ENCODE data around the gene PHC2. TPM values are rescaled to one million over a fixed set of nuclear protein-coding genes. Genes with fewer than 3 reads are reported as not detected.

The PHC2 gene
- 61.2 and 61.7 TPM in 2 replicates for total RNA-seq (2014; rRNA removed; shearing (Covaris generic))
- polyA plus RNA-seq (2015; cell fraction: cytosol; rRNA removed), result 96.0 and 130 TPM in 2 replicates
- 49.0 and 70.1 TPM in 2 replicates for polyA plus RNA-seq (2015; cell fraction: nucleus; rRNA removed)

GRCh38 chr1:33430692-33431593, at the start of gene PHC2:
PHC2 (minus strand) TSS chr1:33431095; CDS start chr1:33375539, 55,556 bp downstream.
- in situ Hi-C loops (cut with HindIII; ENCODE audit: low pct_unique_long_range_greater_than_20kb, low sequenced_read_pairs), result no loop called here
- peak; percentile 97 for DNase-seq (ENCODE audit: low read depth, low spot score)

- in situ Hi-C loops (cut with HindIII; ENCODE audit: low pct_unique_long_range_greater_than_20kb, low sequenced_read_pairs), result no loop called here
- DNase-seq (ENCODE audit: low read depth, low spot score), result no peak
Observed at GRCh38 chr1:33477451-33477850, 46.6 kb upstream of the PHC2 start.

GRCh38 chr1:33473900-33474299, 43.0 kb upstream of the PHC2 start:
- in situ Hi-C loops (cut with HindIII; ENCODE audit: low pct_unique_long_range_greater_than_20kb, low sequenced_read_pairs), result no loop called here
- no peak for DNase-seq (ENCODE audit: low read depth, low spot score)

- peak; percentile 97 for DNase-seq (ENCODE audit: low read depth, low spot score)
- in situ Hi-C loops (cut with HindIII; ENCODE audit: low pct_unique_long_range_greater_than_20kb, low sequenced_read_pairs), result no loop called here
Observed at GRCh38 chr1:33472269-33472980, 41.5 kb upstream of the PHC2 start, which contains the start of gene ZSCAN20. ZSCAN20 (plus strand) TSS chr1:33472645; CDS start chr1:33479289, 6,644 bp downstream.

- in situ Hi-C loops (cut with HindIII; ENCODE audit: low pct_unique_long_range_greater_than_20kb, low sequenced_read_pairs), result no loop called here
- DNase-seq (ENCODE audit: low read depth, low spot score), result no peak
Observed at GRCh38 chr1:33471416-33471815, 40.5 kb upstream of the PHC2 start.

- peak; percentile 84 for DNase-seq (ENCODE audit: low read depth, low spot score)
- in situ Hi-C loops (cut with HindIII; ENCODE audit: low pct_unique_long_range_greater_than_20kb, low sequenced_read_pairs), result no loop called here
Observed at GRCh38 chr1:33470495-33471012, 39.7 kb upstream of the PHC2 start.

- in situ Hi-C loops (cut with HindIII; ENCODE audit: low pct_unique_long_range_greater_than_20kb, low sequenced_read_pairs), result no loop called here
- no peak for DNase-seq (ENCODE audit: low read depth, low spot score)
Observed at GRCh38 chr1:33469691-33470090, 38.8 kb upstream of the PHC2 start.

GRCh38 chr1:33468967-33469366, 38.1 kb upstream of the PHC2 start:
- in situ Hi-C loops (cut with HindIII; ENCODE audit: low pct_unique_long_range_greater_than_20kb, low sequenced_read_pairs), result no loop called here
- no peak for DNase-seq (ENCODE audit: low read depth, low spot score)

- no peak for DNase-seq (ENCODE audit: low read depth, low spot score)
- in situ Hi-C loops (cut with HindIII; ENCODE audit: low pct_unique_long_range_greater_than_20kb, low sequenced_read_pairs), result no loop called here
Observed at GRCh38 chr1:33468531-33468930, 37.6 kb upstream of the PHC2 start.

- no peak for DNase-seq (ENCODE audit: low read depth, low spot score)
- in situ Hi-C loops (cut with HindIII; ENCODE audit: low pct_unique_long_range_greater_than_20kb, low sequenced_read_pairs), result no loop called here
Observed at GRCh38 chr1:33468011-33468410, 37.1 kb upstream of the PHC2 start.

- no peak for DNase-seq (ENCODE audit: low read depth, low spot score)
- in situ Hi-C loops (cut with HindIII; ENCODE audit: low pct_unique_long_range_greater_than_20kb, low sequenced_read_pairs), result no loop called here
Observed at GRCh38 chr1:33466159-33466558, 35.3 kb upstream of the PHC2 start.

GRCh38 chr1:33465316-33465715, 34.4 kb upstream of the PHC2 start:
- in situ Hi-C loops (cut with HindIII; ENCODE audit: low pct_unique_long_range_greater_than_20kb, low sequenced_read_pairs), result no loop called here
- DNase-seq (ENCODE audit: low read depth, low spot score), result no peak

- no peak for DNase-seq (ENCODE audit: low read depth, low spot score)
- in situ Hi-C loops (cut with HindIII; ENCODE audit: low pct_unique_long_range_greater_than_20kb, low sequenced_read_pairs), result no loop called here
Observed at GRCh38 chr1:33464552-33464951, 33.7 kb upstream of the PHC2 start.

- in situ Hi-C loops (cut with HindIII; ENCODE audit: low pct_unique_long_range_greater_than_20kb, low sequenced_read_pairs), result no loop called here
- DNase-seq (ENCODE audit: low read depth, low spot score), result no peak
Observed at GRCh38 chr1:33462405-33463164, 31.7 kb upstream of the PHC2 start.

- in situ Hi-C loops (cut with HindIII; ENCODE audit: low pct_unique_long_range_greater_than_20kb, low sequenced_read_pairs), result no loop called here
Observed at GRCh38 chr1:33460947-33461629, 30.2 kb upstream of the PHC2 start.

GRCh38 chr1:33460144-33460543, 29.2 kb upstream of the PHC2 start:
- no peak for DNase-seq (ENCODE audit: low read depth, low spot score)
- in situ Hi-C loops (cut with HindIII; ENCODE audit: low pct_unique_long_range_greater_than_20kb, low sequenced_read_pairs), result no loop called here

More at GRCh38 chr1:33460947-33461629, 30.2 kb upstream of the PHC2 start:
- DNase-seq (ENCODE audit: low read depth, low spot score), result peak; percentile 8

- no peak for DNase-seq (ENCODE audit: low read depth, low spot score)
- in situ Hi-C loops (cut with HindIII; ENCODE audit: low pct_unique_long_range_greater_than_20kb, low sequenced_read_pairs), result no loop called here
Observed at GRCh38 chr1:33459691-33460090, 28.8 kb upstream of the PHC2 start.
